ENCODE results near the gene CYTH1.

CYTH1 gene

GRCh38 chr17:78645421-78646295, 136.4 kb downstream of the CYTH1 start:
- peak; percentile 71 for DNase-seq

GRCh38 chr17:78644931-78645351, 137.1 kb downstream of the CYTH1 start:
- no peak for DNase-seq

- no peak for DNase-seq
Measured at GRCh38 chr17:78644224-78644623, 137.8 kb downstream of the CYTH1 start.

- DNase-seq = no peak
Measured at GRCh38 chr17:78643326-78643725, 138.7 kb downstream of the CYTH1 start.

- DNase-seq = no peak
Measured at GRCh38 chr17:78642707-78643106, 139.4 kb downstream of the CYTH1 start.

- DNase-seq = no peak
Measured at GRCh38 chr17:78641666-78642065, 140.4 kb downstream of the CYTH1 start.

- no peak for DNase-seq
Measured at GRCh38 chr17:78641243-78641642, 140.8 kb downstream of the CYTH1 start.

GRCh38 chr17:78640700-78641099, 141.4 kb downstream of the CYTH1 start:
- no peak for DNase-seq

GRCh38 chr17:78637643-78638420, 144.2 kb downstream of the CYTH1 start:
- DNase-seq = no peak

GRCh38 chr17:78637146-78637545, 144.9 kb downstream of the CYTH1 start:
- DNase-seq = no peak

GRCh38 chr17:78634154-78634553, 147.9 kb downstream of the CYTH1 start:
- DNase-seq = no peak

GRCh38 chr17:78629436-78629995, 152.6 kb downstream of the CYTH1 start:
- no peak for DNase-seq

- DNase-seq = no peak
Measured at GRCh38 chr17:78628547-78629435, 153.3 kb downstream of the CYTH1 start.

- no peak for DNase-seq
Measured at GRCh38 chr17:78624324-78625151, 157.5 kb downstream of the CYTH1 start.

All from activated CD8-positive, alpha-beta memory T cell treated with anti-CD3 and anti-CD28 coated beads, Interleukin-2, amount 50 U/mL, for 48 hours (primary cell).